GM19455 (cell line): Measurements from ENCODE around the gene PITPNM2.

Experiments
- ATAC-seq: cut with Tn5 transposase; IDR thresholded peaks from one replicate; pipeline ENCODE4 v1.9.1; 2021; ENCODE audit not compliant: unreplicated experiment

PITPNM2 gene

GRCh38 chr12:123150744-123151456 is at the start of gene PITPNM2:
PITPNM2 (minus strand) TSS chr12:123151090; CDS start chr12:123034590, 116,500 bp downstream.
- ATAC-seq: peak; percentile 61

- no peak for ATAC-seq
Measured at GRCh38 chr12:123200414-123200813, 49.5 kb upstream of the PITPNM2 start.

GRCh38 chr12:123199936-123200335 is 49.0 kb upstream of the PITPNM2 start:
- ATAC-seq: no peak

GRCh38 chr12:123187637-123188036 is 36.7 kb upstream of the PITPNM2 start:
- ATAC-seq: no peak

GRCh38 chr12:123180171-123180570 is 29.3 kb upstream of the PITPNM2 start:
- ATAC-seq: no peak

GRCh38 chr12:123171967-123172366 is 21.1 kb upstream of the PITPNM2 start:
- ATAC-seq: no peak

GRCh38 chr12:123167329-123167728 is 16.4 kb upstream of the PITPNM2 start:
- ATAC-seq: no peak

- ATAC-seq: no peak
Measured at GRCh38 chr12:123165537-123165936, 14.6 kb upstream of the PITPNM2 start.

GRCh38 chr12:123164710-123165261 is 13.9 kb upstream of the PITPNM2 start:
- no peak for ATAC-seq

GRCh38 chr12:123164222-123164621 is 13.3 kb upstream of the PITPNM2 start:
- no peak for ATAC-seq

GRCh38 chr12:123163227-123163626 is 12.3 kb upstream of the PITPNM2 start:
- ATAC-seq: no peak

- ATAC-seq: no peak
Measured at GRCh38 chr12:123160801-123161487, 10.1 kb upstream of the PITPNM2 start.

GRCh38 chr12:123153906-123154305 is 3.0 kb upstream of the PITPNM2 start:
- ATAC-seq: no peak

GRCh38 chr12:123152833-123153232 is 1.9 kb upstream of the PITPNM2 start:
- ATAC-seq: no peak

- ATAC-seq: no peak
Measured at GRCh38 chr12:123151457-123152454, 866 bp upstream of the PITPNM2 start.

GRCh38 chr12:123150275-123150743 is 581 bp downstream of the PITPNM2 start:
- ATAC-seq: no peak

GRCh38 chr12:123149501-123150274 is 1.2 kb downstream of the PITPNM2 start:
- ATAC-seq: no peak

- ATAC-seq: no peak
Measured at GRCh38 chr12:123149088-123149487, 1.8 kb downstream of the PITPNM2 start.

GRCh38 chr12:123148655-123149054 is 2.2 kb downstream of the PITPNM2 start:
- ATAC-seq: no peak

GRCh38 chr12:123148223-123148622 is 2.7 kb downstream of the PITPNM2 start:
- ATAC-seq: no peak
